HepG2 (cell line): Measurements from ENCODE around the gene OR2AG1.

Source experiments
- JUND ChIP-seq: sonication (generic); formaldehyde crosslinking; IDR thresholded peaks from 2 replicates; pipeline ENCODE4 v1.8.0; 2022; ENCODE audit warnings: mild to moderate bottlenecking, missing genetic modification reagents
- RAD21 ChIP-seq: fragments of 450-650 bp; formaldehyde crosslinking; IDR thresholded peaks from 2 replicates; pipeline ENCODE4 v1.5.0; 2020; ENCODE audit warnings: mild to moderate bottlenecking
- TF ChIP-seq, protein P1 (sequence below): IDR thresholded peaks from 2 replicates; pipeline ENCODE4 v1.6.1; 2012; ENCODE audit warnings: low read length, improper control_type of control experiment

DNA sequence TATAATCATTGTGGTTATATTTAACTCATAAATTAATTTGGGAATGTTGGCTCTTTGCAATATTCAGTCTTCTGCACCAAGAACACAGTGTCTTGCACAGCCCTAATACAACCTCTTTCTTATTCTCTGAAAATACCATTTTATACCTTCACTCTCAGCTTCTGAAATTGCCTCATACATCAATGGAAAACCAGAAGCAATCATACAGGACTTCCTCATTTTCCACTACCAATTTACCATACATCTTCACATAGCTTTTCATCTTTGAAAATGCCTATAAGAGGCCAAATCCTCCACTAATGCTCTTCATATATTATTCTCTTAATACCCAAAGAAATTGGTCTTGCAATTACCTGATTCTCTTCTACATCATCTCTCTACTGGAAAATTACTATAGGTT, 4.3 kb upstream of the OR2AG1 start:
- TF ChIP-seq, protein P1, sequence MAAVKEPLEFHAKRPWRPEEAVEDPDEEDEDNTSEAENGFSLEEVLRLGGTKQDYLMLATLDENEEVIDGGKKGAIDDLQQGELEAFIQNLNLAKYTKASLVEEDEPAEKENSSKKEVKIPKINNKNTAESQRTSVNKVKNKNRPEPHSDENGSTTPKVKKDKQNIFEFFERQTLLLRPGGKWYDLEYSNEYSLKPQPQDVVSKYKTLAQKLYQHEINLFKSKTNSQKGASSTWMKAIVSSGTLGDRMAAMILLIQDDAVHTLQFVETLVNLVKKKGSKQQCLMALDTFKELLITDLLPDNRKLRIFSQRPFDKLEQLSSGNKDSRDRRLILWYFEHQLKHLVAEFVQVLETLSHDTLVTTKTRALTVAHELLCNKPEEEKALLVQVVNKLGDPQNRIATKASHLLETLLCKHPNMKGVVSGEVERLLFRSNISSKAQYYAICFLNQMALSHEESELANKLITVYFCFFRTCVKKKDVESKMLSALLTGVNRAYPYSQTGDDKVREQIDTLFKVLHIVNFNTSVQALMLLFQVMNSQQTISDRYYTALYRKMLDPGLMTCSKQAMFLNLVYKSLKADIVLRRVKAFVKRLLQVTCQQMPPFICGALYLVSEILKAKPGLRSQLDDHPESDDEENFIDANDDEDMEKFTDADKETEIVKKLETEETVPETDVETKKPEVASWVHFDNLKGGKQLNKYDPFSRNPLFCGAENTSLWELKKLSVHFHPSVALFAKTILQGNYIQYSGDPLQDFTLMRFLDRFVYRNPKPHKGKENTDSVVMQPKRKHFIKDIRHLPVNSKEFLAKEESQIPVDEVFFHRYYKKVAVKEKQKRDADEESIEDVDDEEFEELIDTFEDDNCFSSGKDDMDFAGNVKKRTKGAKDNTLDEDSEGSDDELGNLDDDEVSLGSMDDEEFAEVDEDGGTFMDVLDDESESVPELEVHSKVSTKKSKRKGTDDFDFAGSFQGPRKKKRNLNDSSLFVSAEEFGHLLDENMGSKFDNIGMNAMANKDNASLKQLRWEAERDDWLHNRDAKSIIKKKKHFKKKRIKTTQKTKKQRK, result no peak
- no peak for TF ChIP-seq JUND (CRISPR knock-in tag)
- no peak for TF ChIP-seq RAD21 (CRISPR knock-in tag)
